D721Med (cell line): ENCODE measurements around the gene FGFBP1.

Source experiments
- DNase-seq: peaks from one replicate; pipeline ENCODE4 v3.0.0; 2011; ENCODE audit warnings: low spot score; ENCODE audit not compliant: insufficient read length
- FAIRE-seq: peaks from 2 replicates; lab custom pipeline; 2011; peaks lifted over from hg19 to GRCh38; lab: Jason Lieb, UNC
- CTCF ChIP-seq: IDR thresholded peaks from 2 replicates; pipeline ENCODE4 v1.5.1; 2012; ENCODE audit warnings: mild to moderate bottlenecking, control low read depth; ENCODE audit not compliant: insufficient read depth; ENCODE audit errors: missing control alignments

Gene FGFBP1

DNA sequence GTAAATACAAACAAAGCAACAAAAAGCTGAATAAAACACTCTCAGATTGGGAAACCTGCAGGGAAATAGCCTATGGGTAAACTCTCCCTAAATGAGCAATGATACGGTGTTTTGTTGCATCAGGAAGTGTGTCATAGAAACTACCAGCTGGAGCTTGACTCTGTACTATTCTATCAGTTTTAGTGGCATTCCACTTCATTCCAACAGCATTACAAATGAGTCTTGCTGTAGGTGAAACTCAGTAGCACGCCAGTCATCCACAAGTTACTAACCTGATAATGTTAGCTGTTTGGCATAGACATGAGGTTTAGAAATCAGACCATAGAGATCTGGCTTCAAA is 24.9 kb downstream of the FGFBP1 start:
- no peak for DNase-seq
- FAIRE-seq: no peak
- no peak for TF ChIP-seq CTCF

DNA sequence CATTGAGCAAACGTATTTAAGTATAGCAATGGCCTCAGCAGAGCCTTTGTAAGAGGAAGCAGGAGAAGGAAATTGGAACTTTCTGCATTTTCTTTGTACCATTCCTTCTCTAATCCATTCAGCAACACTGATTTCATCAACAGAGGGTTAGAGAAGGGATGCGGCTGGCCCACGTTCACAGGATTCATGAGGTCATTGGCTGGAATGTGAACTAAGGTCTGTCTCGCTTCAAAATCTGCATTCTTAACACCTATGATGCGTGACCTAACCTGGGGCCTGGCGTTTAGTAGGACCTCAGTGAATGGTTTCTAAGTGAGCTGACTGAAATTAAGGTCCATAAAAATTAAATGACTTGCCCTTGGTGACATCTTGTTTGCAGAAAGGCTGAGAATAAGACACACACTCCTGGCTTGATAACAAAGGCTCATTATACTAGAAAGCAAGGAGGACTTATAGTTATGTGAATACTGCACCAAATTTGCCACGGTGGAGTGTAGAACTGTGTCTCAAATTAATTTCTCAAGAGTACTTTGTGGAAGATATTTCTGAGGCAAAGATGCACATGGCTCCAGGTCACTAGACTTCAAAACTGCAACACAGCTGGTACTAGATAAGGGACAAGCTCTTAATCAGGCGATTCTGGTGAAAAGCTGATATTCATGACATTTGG is 25.4 kb downstream of the FGFBP1 start:
- FAIRE-seq: no peak
- DNase-seq: no peak
- TF ChIP-seq CTCF: no peak

- DNase-seq (no peak), FAIRE-seq (no peak)
- no peak for TF ChIP-seq CTCF
These were observed 26.3 kb downstream of the FGFBP1 start for GRCh38 chr4:15912236-15912635.

DNA sequence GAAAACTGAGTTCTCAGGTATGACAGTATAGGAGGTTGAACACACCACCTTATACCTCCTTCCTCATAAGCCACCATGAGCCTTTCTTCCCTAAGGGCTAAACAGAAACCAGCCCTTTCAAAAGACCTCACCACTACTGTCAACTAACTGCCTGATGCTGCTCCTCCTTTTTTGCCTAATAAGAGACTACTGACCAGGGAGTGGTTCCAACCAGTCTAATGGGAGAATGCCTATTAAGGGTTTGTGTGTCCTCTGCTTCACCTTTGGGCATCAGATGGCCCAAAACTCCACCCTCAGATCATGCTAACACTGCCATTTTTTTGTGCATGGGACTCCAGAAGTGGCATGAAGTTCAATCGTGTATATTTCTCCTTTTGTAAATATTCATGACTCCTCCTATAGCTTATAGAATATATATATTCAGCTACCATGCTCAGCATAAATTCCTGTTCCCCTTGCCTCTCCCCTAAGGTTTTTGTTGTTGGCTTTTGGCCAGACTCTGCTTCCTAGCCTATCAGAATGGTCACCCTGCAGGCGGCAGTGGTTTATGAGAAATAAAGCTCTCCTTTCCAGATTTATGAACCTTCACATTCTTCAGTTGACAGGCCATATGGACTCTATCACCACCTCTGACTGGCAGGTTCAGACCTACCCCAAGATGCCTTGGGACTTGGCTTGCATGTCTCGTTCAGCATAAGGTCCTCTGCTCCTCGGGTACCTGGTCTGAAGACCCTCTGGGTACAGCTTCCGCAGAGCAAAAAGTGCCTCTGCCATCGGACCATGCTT is 28.2 kb downstream of the FGFBP1 start:
- no peak for TF ChIP-seq CTCF
- DNase-seq: no peak
- no peak for FAIRE-seq

DNA sequence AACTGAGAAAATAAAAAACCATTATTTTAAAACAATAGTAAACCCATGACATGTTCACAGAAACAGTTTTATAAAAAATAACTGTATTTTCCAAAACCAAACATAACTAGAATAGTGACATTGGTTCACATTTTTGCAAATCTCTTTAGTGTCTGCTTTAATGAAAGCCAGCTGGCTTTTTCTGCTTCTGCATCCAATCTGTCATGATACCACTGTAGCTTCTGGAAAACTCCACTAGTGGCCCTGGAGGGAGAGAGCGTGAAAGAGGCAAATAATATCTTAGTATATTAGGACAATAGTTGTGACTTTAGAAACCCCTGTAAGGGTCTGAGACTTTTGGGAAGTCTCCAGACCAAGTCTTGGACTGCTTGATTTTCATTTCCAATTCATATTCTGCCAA is 31.1 kb downstream of the FGFBP1 start:
- TF ChIP-seq CTCF: no peak
- no peak for FAIRE-seq
- DNase-seq: no peak

DNA sequence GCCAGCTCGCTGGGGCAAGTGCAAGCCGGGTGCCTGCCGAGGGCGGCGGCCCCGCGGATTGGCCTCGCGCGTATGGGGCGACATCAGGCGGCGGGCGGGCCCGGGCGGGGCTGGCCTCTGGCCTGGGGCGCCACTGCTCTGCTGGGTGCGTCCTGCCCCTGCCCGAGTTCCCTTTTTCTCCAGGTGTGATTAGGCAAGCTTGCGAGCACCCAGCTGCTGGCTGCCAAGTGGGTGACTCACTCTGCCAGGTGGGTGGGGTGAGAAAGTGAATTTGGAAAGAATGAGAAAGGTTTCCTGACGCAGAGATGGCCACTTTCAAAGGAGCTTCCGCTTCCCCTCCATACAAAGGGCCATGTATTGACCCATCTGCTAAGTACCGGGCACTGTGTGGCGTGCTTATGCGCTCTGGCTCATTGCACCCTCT is 32.5 kb downstream of the FGFBP1 start:
- no peak for TF ChIP-seq CTCF
- no peak for DNase-seq
- FAIRE-seq: no peak

- DNase-seq: no peak
- no peak for TF ChIP-seq CTCF
- no peak for FAIRE-seq
These were observed 35.8 kb downstream of the FGFBP1 start for GRCh38 chr4:15902746-15903145.
